Endothelial cell of umbilical vein (primary cell): ENCODE data around the gene CCDC85A. TPM values are rescaled to one million over a fixed set of nuclear protein-coding genes. Genes with fewer than 3 reads are reported as not detected.

Source experiments
- BruUV-seq: library from RNA; stranded (reverse); fragments of 400-500 nt; replicated peaks from 2 replicates; lab custom pipeline; 2021; lab: Mats Ljungman, UMichigan
- CTCF ChIA-PET: fragments of 300-600, 350-600 bp; sonication (Branson Sonifier 250); formaldehyde crosslinking; loops from one replicate; lab custom pipeline; 2021; ENCODE audit warnings: antibody characterized with exemption, inconsistent platforms; lab: Charles Lee
- POLR2A ChIA-PET: fragments of 300-600, 350-600 bp; sonication (Branson Sonifier 250); formaldehyde crosslinking; loops from one replicate; lab custom pipeline; 2021; ENCODE audit warnings: antibody characterized with exemption, inconsistent platforms; lab: Charles Lee
- DNase-seq: peaks from one replicate; pipeline ENCODE4 v3.0.0-alpha.2; 2011; ENCODE audit warnings: low read depth, low spot score
- FAIRE-seq: peaks from 2 replicates; lab custom pipeline; 2011; peaks lifted over from hg19 to GRCh38; lab: Jason Lieb, UNC
- H2AFZ ChIP-seq: 2 replicates; pipeline ENCODE4 v1.6.0; 2012; ENCODE audit warnings: low read depth, low read length, control low read depth, inconsistent platforms
- H3K27ac ChIP-seq: 2 replicates; pipeline ENCODE4 v1.5.1; 2011; ENCODE audit warnings: low read depth, mild to moderate bottlenecking, control low read depth, low read length, moderate library complexity; ENCODE audit not compliant: insufficient read depth
- H3K27me3 ChIP-seq, 2 experiments: 2 replicates each; pipeline versions ENCODE4 v1.6.0 to v1.6.1; 2011; ENCODE audit warnings: low read length in 2 of 2, mixed read lengths in 1 of 2; ENCODE audit not compliant: control insufficient read depth in 2 of 2, insufficient read depth in 2 of 2
- H3K36me3 ChIP-seq, 2 experiments: 2 replicates in 1 of 2; 3 replicates in 1 of 2; pipeline ENCODE4 v1.5.1; 2011; ENCODE audit warnings: low read length in 2 of 2, mild to moderate bottlenecking in 1 of 2, moderate library complexity in 1 of 2; ENCODE audit not compliant: control insufficient read depth in 2 of 2, insufficient read depth in 2 of 2; ENCODE audit errors: extremely low read depth in 1 of 2
- H3K4me1 ChIP-seq: 3 replicates; pipeline ENCODE4 v1.5.1; 2011; ENCODE audit warnings: mild to moderate bottlenecking, low read length; ENCODE audit not compliant: control insufficient read depth, insufficient read depth; ENCODE audit errors: extremely low read depth
- H3K4me2 ChIP-seq: 2 replicates; pipeline ENCODE4 v1.6.1; 2011; ENCODE audit warnings: low read length, control low read depth, mixed read lengths; ENCODE audit not compliant: insufficient read depth
- H3K4me3 ChIP-seq, 3 experiments: fragments of 200-600 bp in 1 of 3; sonication (generic), shearing (Covaris generic) in 1 of 3; replicated peaks in 1 of 3; 2 replicates each; pipeline ENCODE4 v1.5.1; 2011 to 2016; ENCODE audit warnings: control low read depth in 3 of 3, low read length in 3 of 3, mild to moderate bottlenecking in 2 of 3, inconsistent platforms in 1 of 3, low read depth in 1 of 3, moderate library complexity in 1 of 3; ENCODE audit not compliant: insufficient read depth in 1 of 3
- H3K79me2 ChIP-seq: 2 replicates; pipeline ENCODE4 v1.6.0; 2012; ENCODE audit warnings: low read length, inconsistent platforms; ENCODE audit not compliant: control insufficient read depth, insufficient read depth
- H3K9ac ChIP-seq: replicated peaks from 2 replicates; pipeline ENCODE3; 2011; ENCODE audit warnings: low read length, control low read depth; ENCODE audit not compliant: insufficient read depth; ENCODE audit errors: extremely low read depth
- H3K9me1 ChIP-seq: replicated peaks from 3 replicates; pipeline ENCODE4 v1.6.0; 2011; ENCODE audit warnings: mild to moderate bottlenecking, low read length; ENCODE audit not compliant: control insufficient read depth, insufficient read depth; ENCODE audit errors: extremely low read depth
- H3K9me3 ChIP-seq: replicated peaks from 2 replicates; pipeline ENCODE4 v1.5.1; 2012; ENCODE audit warnings: low read length, inconsistent platforms; ENCODE audit not compliant: control insufficient read depth, insufficient read depth
- H4K20me1 ChIP-seq: replicated peaks from 2 replicates; pipeline ENCODE3; 2011; ENCODE audit warnings: mild to moderate bottlenecking, low read length; ENCODE audit not compliant: control insufficient read depth, insufficient read depth; ENCODE audit errors: extremely low read depth
- CTCF ChIP-seq, 2 donors: IDR thresholded peaks; 1 replicate in 1 of 2; 2 replicates in 1 of 2; pipeline ENCODE4 v1.5.1; 2011; ENCODE audit warnings: low read length in 2 of 2, mild to moderate bottlenecking in 2 of 2, moderate library complexity in 2 of 2, control low read depth in 1 of 2, inconsistent platforms in 1 of 2, low read depth in 1 of 2; ENCODE audit not compliant: insufficient read depth in 1 of 2; ENCODE audit errors: extremely low read depth in 1 of 2
- EZH2 ChIP-seq: IDR thresholded peaks from 2 replicates; pipeline ENCODE4 v1.6.1; 2012; ENCODE audit warnings: borderline replicate concordance, low read depth, mild to moderate bottlenecking, moderate library complexity, low read length, inconsistent platforms; ENCODE audit not compliant: severe bottlenecking
- FOS ChIP-seq: IDR thresholded peaks from 2 replicates; pipeline ENCODE4 v1.6.1; 2011; ENCODE audit warnings: mild to moderate bottlenecking, low read length, moderate library complexity, borderline replicate concordance; ENCODE audit not compliant: insufficient read depth
- JUN ChIP-seq: IDR thresholded peaks from 2 replicates; pipeline ENCODE4 v1.6.1; 2011; ENCODE audit warnings: borderline replicate concordance, low read depth; ENCODE audit not compliant: insufficient read length, insufficient read depth
- MYC ChIP-seq: IDR thresholded peaks from one replicate; pipeline ENCODE4 v1.6.1; 2011; ENCODE audit warnings: mild to moderate bottlenecking, low read depth, low read length
- POLR2A ChIP-seq: IDR thresholded peaks from 2 replicates; pipeline ENCODE4 v1.6.1; 2012; ENCODE audit warnings: low read depth, mild to moderate bottlenecking, control low read depth, low read length
- POLR2AphosphoS5 ChIP-seq: IDR thresholded peaks from 2 replicates; pipeline ENCODE4 v1.6.1; 2012; ENCODE audit warnings: low read depth, mild to moderate bottlenecking, control low read depth, low read length, moderate library complexity; ENCODE audit not compliant: insufficient read depth
- dilution Hi-C: fragments of 300-500 bp; cut with MboI; formaldehyde crosslinking; loops from one replicate; pipeline ENCODE4 v1.15.0; 2019; ENCODE audit warnings: low sequenced_read_pairs; ENCODE audit not compliant: extremely low pct_ligation_motif_present
- intact Hi-C: fragments of 100-400 bp; cut with micrococcal nuclease; formaldehyde crosslinking; loops from one replicate; pipeline ENCODE4 v1.10.0; 2022
- polyA plus RNA-seq, 4 experiments: library from polyadenylated mRNA; depleted of rRNA in 3 of 4; stranded (reverse) in 3 of 4; unstranded in 1 of 4; fragments of >200 nt; gene quantifications; 2 replicates each; pipeline versions ENCODE4 v1.2.1 to v1.2.3, GENCODE V29; 2011 to 2012; ENCODE audit warnings: missing spikeins in 1 of 4
- total RNA-seq: library from RNA; stranded (reverse); gene quantifications from 2 replicates; pipeline ENCODE4 v1.2.3, GENCODE V29; 2021

The CCDC85A gene
- total and polyA plus RNA-seq, 2 donors (not counting 3 experiments of a cell fraction or from before 2014, with no cell fraction given) = 5.1 to 10.4 TPM

DNA sequence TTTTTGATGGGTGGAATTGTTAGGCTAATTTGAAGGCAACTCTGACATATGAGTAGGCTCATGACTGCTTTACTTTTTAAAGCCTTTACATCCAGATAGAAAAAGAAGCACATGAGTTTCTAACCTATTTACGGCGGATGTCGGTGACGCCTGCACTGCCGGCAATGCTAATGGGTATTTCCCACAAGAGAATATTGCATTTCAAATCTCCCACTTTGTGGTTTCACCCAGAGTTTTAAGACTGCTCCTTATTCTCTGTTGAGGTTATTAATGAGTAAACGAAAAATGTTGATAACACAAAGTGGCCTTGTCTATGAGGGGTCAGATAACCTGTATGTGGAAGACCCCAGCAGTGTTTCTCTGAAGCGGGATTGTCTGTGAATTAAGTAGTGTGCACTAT is 14.0 kb downstream of the CCDC85A start:
- Histone ChIP-seq H3K27ac (no peak overlapping the region), H3K9me3 (no peaks in the 10 kb centered on the region), H3K9me1 (no peaks in the 10 kb centered on the region), H2AFZ (no peak overlapping the region), H3K9ac (no peak overlapping the region), H3K4me2 (no peak overlapping the region), H3K79me2 (peaks cover 2% of the 10 kb centered on the region), H4K20me1 (no peaks in the 10 kb centered on the region), H3K4me3 (no peak overlapping the region), H3K36me3 (peaks cover 0 to 6% of the 10 kb centered on the region in 2 experiments), H3K4me1 (peaks cover 13% of the 10 kb centered on the region), H3K27me3 (no peaks in the 10 kb centered on the region)
- CTCF ChIA-PET = no interaction called here
- POLR2A ChIA-PET = no interaction called here
- no TSS peak for BruUV-seq
- FAIRE-seq (no peak), DNase-seq (no peak)
- intact Hi-C loops = loop anchor here (5.0 kb wide), 1 partner anchor 249 kb away; no protein-coding TSS in a partner anchor
- dilution Hi-C loops = no loop called here
- TF ChIP-seq POLR2A = no peak
- no peak for TF ChIP-seq MYC
- no peak for TF ChIP-seq CTCF (IDR thresholded peaks at IDR 0.05; ENCODE audit: extremely low read depth in 1 of 2, insufficient read depth in 1 of 2, low read depth in 1 of 2, low read length in 2 of 2)
- TF ChIP-seq EZH2 = no peak
- no peak for TF ChIP-seq POLR2AphosphoS5
- no peak for TF ChIP-seq JUN

- DNase-seq (no peak), FAIRE-seq (no peak)
- Histone ChIP-seq H3K9me1 (no peaks in the 10 kb centered on the region), H4K20me1 (no peaks in the 10 kb centered on the region), H3K36me3 (no peaks in the 10 kb centered on the region), H3K27me3 (no peaks in the 10 kb centered on the region), H3K4me2 (no peak overlapping the region), H3K79me2 (peaks cover 2% of the 10 kb centered on the region), H3K4me1 (peaks cover 17% of the 10 kb centered on the region), H3K9ac (no peak overlapping the region), H3K27ac (no peak overlapping the region), H3K4me3 (no peak overlapping the region), H2AFZ (no peak overlapping the region), H3K9me3 (no peaks in the 10 kb centered on the region)
- ChIA-PET CTCF (interaction anchor here (0.9 kb wide), 1 partner anchor 551 kb away, joined by 3 read pairs; no protein-coding TSS in a partner anchor), POLR2A (no interaction called here)
- TF ChIP-seq MYC (no peak), CTCF (IDR thresholded peaks at IDR 0.05; ENCODE audit: extremely low read depth in 1 of 2, insufficient read depth in 1 of 2, low read depth in 1 of 2, low read length in 2 of 2) (no peak), FOS (no peak)
- no TSS peak for BruUV-seq
- dilution Hi-C loops (no loop called here), intact Hi-C loops (loop anchor here (5.0 kb wide), 1 partner anchor 248 kb away; no protein-coding TSS in a partner anchor)
Measured at GRCh38 chr2:56198936-56199335, 15.1 kb downstream of the CCDC85A start.
